Left cardiac atrium (tissue), 4 donors: ENCODE measurements around the gene GAS2L3. TPM values are rescaled to one million over a fixed set of nuclear protein-coding genes. Genes with fewer than 3 reads are reported as not detected.
"Not testable (repeated sequence)": the region's sequence is repeated elsewhere in the genome, so short reads cannot be mapped to it uniquely, and the experiment has no call there.

ENCODE experiments used
- ATAC-seq, 2 donors: fragments of 200-7000 bp; cut with Tn5 transposase; one replicate each; pipeline ENCODE4 v1.9.1; 2020; ENCODE audit warnings: mild to moderate bottlenecking in 2 of 2, moderate library complexity in 2 of 2
- DNase-seq: peaks from one replicate; pipeline ENCODE4 v3.0.0-alpha.2; 2020
- intact Hi-C, 2 donors: fragments of 100-400 bp; cut with DNase I; formaldehyde crosslinking; loops; one replicate each; pipeline versions ENCODE4 v1.14.1 to v1.15.1; 2022 to 2023
- total RNA-seq, 2 donors: library from RNA; stranded (reverse); fragmentation: NEBNext Ultra II Directional; extraction: Animal tissue kit (Norgen Biotek cat#: 25700); gene quantifications; one replicate each; pipeline ENCODE4 v1.2.1, GENCODE V29; 2021
- donor health status: DM: no; HTN: yes; CAD: no.
- donor health status: DM: no; HTN: yes; CAD: no; lungs with severe emphysema.
- donor health status: DM: yes; HTN: yes; CAD: no.
- donor health status: Dilated cardiomyopathy.

The GAS2L3 gene
- total RNA-seq, 2 donors from 2014 or later = 4.0 to 5.5 TPM

- no peak for ATAC-seq
- intact Hi-C loops = no loop called here
- DNase-seq = no peak
Measured at GRCh38 chr12:100567945-100568344, 5.5 kb upstream of the GAS2L3 start.

GRCh38 chr12:100572184-100572583, 1.3 kb upstream of the GAS2L3 start:
- DNase-seq (no peak), ATAC-seq (no peak)
- intact Hi-C loops = no loop called here

- DNase-seq (peak; percentile 40), ATAC-seq (peak; percentile 19 to 46)
- intact Hi-C loops = no loop called here
Measured at GRCh38 chr12:100574187-100575074, 947 bp downstream of the GAS2L3 start.

GRCh38 chr12:100576331-100577036, 3.0 kb downstream of the GAS2L3 start:
- ATAC-seq = no peak
- intact Hi-C loops = no loop called here
- no peak for DNase-seq

GRCh38 chr12:100578923-100579322, 5.4 kb downstream of the GAS2L3 start:
- no peak for DNase-seq
- intact Hi-C loops = no loop called here
- no peak for ATAC-seq

- ATAC-seq = no peak
- intact Hi-C loops = no loop called here
Measured at GRCh38 chr12:100579844-100580243, 6.4 kb downstream of the GAS2L3 start.

GRCh38 chr12:100584256-100584655, 10.8 kb downstream of the GAS2L3 start:
- intact Hi-C loops = no loop called here
- ATAC-seq (no peak), DNase-seq (no peak)

More at GRCh38 chr12:100579844-100580243, 6.4 kb downstream of the GAS2L3 start:
- DNase-seq = no peak

- intact Hi-C loops = no loop called here
- no peak for ATAC-seq
- DNase-seq = no peak
Measured at GRCh38 chr12:100591979-100592378, 18.5 kb downstream of the GAS2L3 start.

- no peak for ATAC-seq
- intact Hi-C loops = no loop called here
Measured at GRCh38 chr12:100593490-100593889, 20.0 kb downstream of the GAS2L3 start.

GRCh38 chr12:100601626-100602025, 28.1 kb downstream of the GAS2L3 start:
- no peak for ATAC-seq
- intact Hi-C loops = no loop called here

More at GRCh38 chr12:100593490-100593889, 20.0 kb downstream of the GAS2L3 start:
- DNase-seq = no peak

GRCh38 chr12:100602997-100603396, 29.5 kb downstream of the GAS2L3 start:
- ATAC-seq, DNase-seq, intact Hi-C loops: not testable (repeated sequence)

More at GRCh38 chr12:100601626-100602025, 28.1 kb downstream of the GAS2L3 start:
- no peak for DNase-seq

- ATAC-seq (peak in 1 of 2 donors; percentile 47), DNase-seq (no peak)
- intact Hi-C loops = no loop called here
Measured at GRCh38 chr12:100608776-100609175, 35.3 kb downstream of the GAS2L3 start.

GRCh38 chr12:100610666-100611430, 37.4 kb downstream of the GAS2L3 start:
- intact Hi-C loops = no loop called here
- ATAC-seq (no peak), DNase-seq (no peak)

- ATAC-seq (no peak), DNase-seq (no peak)
- intact Hi-C loops = no loop called here
Measured at GRCh38 chr12:100612606-100613005, 39.1 kb downstream of the GAS2L3 start.

- intact Hi-C loops = no loop called here
- ATAC-seq (no peak), DNase-seq (no peak)
Measured at GRCh38 chr12:100624571-100624970, 51.1 kb downstream of the GAS2L3 start.

- ATAC-seq (no peak), DNase-seq (no peak)
- intact Hi-C loops = no loop called here
Measured at GRCh38 chr12:100632445-100632892, 59.0 kb downstream of the GAS2L3 start.

GRCh38 chr12:100633082-100633785, 59.8 kb downstream of the GAS2L3 start:
- DNase-seq, intact Hi-C loops, ATAC-seq: not testable (repeated sequence)

GRCh38 chr12:100643246-100643645, 69.8 kb downstream of the GAS2L3 start:
- ATAC-seq = no peak
- no peak for DNase-seq
- intact Hi-C loops = no loop called here

- no peak for DNase-seq
- no peak for ATAC-seq
- intact Hi-C loops = no loop called here
Measured at GRCh38 chr12:100646896-100647295, 73.4 kb downstream of the GAS2L3 start.
